ENCODE results near the gene CCDC43. TPM values are rescaled to one million over a fixed set of nuclear protein-coding genes. Genes with fewer than 3 reads are reported as not detected.

Gene CCDC43
- total and polyA plus RNA-seq, 9 of the 15 experiments (the other 6 are each of a cell fraction or from before 2014, with no cell fraction given), result 11.7 to 42.3 (median 25.9) TPM

- TF ChIP-seq HNRNPLL (IDR thresholded peaks at IDR 0.05; ENCODE audit: low read depth, low read length, poor library complexity, severe bottlenecking), result peak; percentile 66
- TF ChIP-seq FOXK2 (conservative IDR thresholded peaks at IDR 0.05 in 1 of 2, IDR thresholded peaks at IDR 0.05 in 1 of 2; ENCODE audit: low read depth in 2 of 2), result 0 out of 4 replicates have a peak, but pooled peaks of 1 of the 2 experiments have one; percentile 13
- 0 out of 2 replicates have a peak, but pooled peaks have one; percentile 46 for TF ChIP-seq TCF7L2 (IDR thresholded peaks at IDR 0.05; ENCODE audit: low read depth, low read length)
- peak; percentile 55; the same call in 1 of the 2 replicates for TF ChIP-seq MBD2 (IDR thresholded peaks at IDR 0.05; ENCODE audit: borderline replicate concordance, low read depth)
- TF ChIP-seq PHF20 (IDR thresholded peaks at IDR 0.05; ENCODE audit: partially characterized antibody), result peak; percentile 99
- TF ChIP-seq BRF1 (IDR thresholded peaks at IDR 0.05; ENCODE audit: borderline replicate concordance, extremely low read depth, insufficient read length), result no peak
- TF ChIP-seq ELK1 (CRISPR knock-in tag; IDR thresholded peaks at IDR 0.05), result no peak
- no peak for TF ChIP-seq SREBF1 (IDR thresholded peaks at IDR 0.05; ENCODE audit: borderline replicate concordance, low read depth, low read length)
- no peak for TF ChIP-seq SLC30A9 (CRISPR knock-in tag; IDR thresholded peaks at IDR 0.05)
- TF ChIP-seq BACH1 (tag; IDR thresholded peaks at IDR 0.05), result no peak
- peak; percentile 91 for TF ChIP-seq SUPT5H (IDR thresholded peaks at IDR 0.05)
- TF ChIP-seq THAP12 (CRISPR knock-in tag; IDR thresholded peaks at IDR 0.05), result no peak
- no peak for TF ChIP-seq PTTG1 (tag; IDR thresholded peaks at IDR 0.05; ENCODE audit: low read depth)
- TF ChIP-seq ILF3 (IDR thresholded peaks at IDR 0.05; ENCODE audit: borderline replicate concordance), result no peak
- TF ChIP-seq MXI1 (IDR thresholded peaks at IDR 0.05; ENCODE audit: low read depth, low read length), result peak; percentile 12; the same call in 1 of the 2 replicates
- TF ChIP-seq BCOR (IDR thresholded peaks at IDR 0.05), result no peak
- peak; percentile 91 for TF ChIP-seq L3MBTL2 (IDR thresholded peaks at IDR 0.05)
- TF ChIP-seq ZBTB17 (CRISPR knock-in tag; IDR thresholded peaks at IDR 0.05), result peak; percentile 49; the same call in 1 of the 2 replicates
- TF ChIP-seq FOSL1 (tag; conservative IDR thresholded peaks at IDR 0.05), result peak; percentile 47; the same call in 1 of the 2 replicates
- TF ChIP-seq ZNF311 (CRISPR knock-in tag; IDR thresholded peaks at IDR 0.05), result no peak
- TF ChIP-seq ERF (CRISPR knock-in tag; IDR thresholded peaks at IDR 0.05), result no peak
- peak; percentile 71; the same call in 1 of the 2 replicates for TF ChIP-seq BRD4 (IDR thresholded peaks at IDR 0.05)
- 0 out of 2 replicates have a peak, but pooled peaks have one; percentile 24 for TF ChIP-seq SPI1 (IDR thresholded peaks at IDR 0.05; ENCODE audit: borderline replicate concordance, low read depth, low read length)
- no peak for TF ChIP-seq HMG20B (CRISPR knock-in tag; IDR thresholded peaks at IDR 0.05)
- peak; percentile 45 for TF ChIP-seq MTA3 (IDR thresholded peaks at IDR 0.05; ENCODE audit: borderline replicate concordance)
- TF ChIP-seq ETS1 (conservative IDR thresholded peaks at IDR 0.05; ENCODE audit: control insufficient read depth, low read depth, low read length), result peak; percentile 56; the same call in 1 of the 2 replicates
These were observed at the start of gene CCDC43 (continued) for GRCh38 chr17:44689477-44690217.
